ENCODE results near the gene PRKG1.

Gene PRKG1

GRCh38 chr10:52259426-52259812, 1185.1 kb downstream of the PRKG1 start:
- DNase-seq (ENCODE audit: low spot score) = no peak

GRCh38 chr10:52261362-52261761, 1187.1 kb downstream of the PRKG1 start:
- DNase-seq (ENCODE audit: low spot score) = no peak

- DNase-seq (ENCODE audit: low spot score) = no peak
Measured at GRCh38 chr10:52265131-52265926, 1191.0 kb downstream of the PRKG1 start.

- no peak for DNase-seq (ENCODE audit: low spot score)
Measured at GRCh38 chr10:52266858-52267257, 1192.6 kb downstream of the PRKG1 start.

- DNase-seq (ENCODE audit: low spot score) = no peak
Measured at GRCh38 chr10:52268790-52269189, 1194.5 kb downstream of the PRKG1 start.

GRCh38 chr10:52269233-52269632, 1194.9 kb downstream of the PRKG1 start:
- DNase-seq (ENCODE audit: low spot score) = no peak

GRCh38 chr10:52276163-52276562, 1201.9 kb downstream of the PRKG1 start:
- no peak for DNase-seq (ENCODE audit: low spot score)

- no peak for DNase-seq (ENCODE audit: low spot score)
Measured at GRCh38 chr10:52276986-52277385, 1202.7 kb downstream of the PRKG1 start.

GRCh38 chr10:52279546-52279945, 1205.3 kb downstream of the PRKG1 start:
- DNase-seq (ENCODE audit: low spot score) = no peak

- no peak for DNase-seq (ENCODE audit: low spot score)
Measured at GRCh38 chr10:52280051-52280450, 1205.8 kb downstream of the PRKG1 start.

- no peak for DNase-seq (ENCODE audit: low spot score)
Measured at GRCh38 chr10:52283174-52283573, 1208.9 kb downstream of the PRKG1 start.

GRCh38 chr10:52284416-52285013, 1210.2 kb downstream of the PRKG1 start:
- DNase-seq (ENCODE audit: low spot score) = no peak

- DNase-seq (ENCODE audit: low spot score) = no peak
Measured at GRCh38 chr10:52287866-52288265, 1213.6 kb downstream of the PRKG1 start.

GRCh38 chr10:52297747-52298146, 1223.5 kb downstream of the PRKG1 start:
- DNase-seq (ENCODE audit: low spot score) = no peak

- DNase-seq (ENCODE audit: low spot score) = no peak
Measured at GRCh38 chr10:52300599-52301277, 1226.5 kb downstream of the PRKG1 start.

GRCh38 chr10:52308251-52309031, 1234.2 kb downstream of the PRKG1 start:
- DNase-seq (ENCODE audit: low spot score) = peak; percentile 87

- DNase-seq (ENCODE audit: low spot score) = no peak
Measured at GRCh38 chr10:52312942-52313255, 1238.6 kb downstream of the PRKG1 start.

GRCh38 chr10:52313256-52313932, 1239.1 kb downstream of the PRKG1 start:
- DNase-seq (ENCODE audit: low spot score) = peak; percentile 58

GRCh38 chr10:52313933-52314821, 1239.9 kb downstream of the PRKG1 start, which contains the start of gene DKK1:
Gene DKK1, plus strand, starts transcription at chr10:52314281. Its CDS starts 154 bp downstream, at chr10:52314435.
- DNase-seq (ENCODE audit: low spot score) = peak; percentile 88

GRCh38 chr10:52314822-52315552, 1240.7 kb downstream of the PRKG1 start:
- DNase-seq (ENCODE audit: low spot score) = no peak
